ENCODE data around the gene HNRNPLL. TPM values are rescaled to one million over a fixed set of nuclear protein-coding genes. Genes with fewer than 3 reads are reported as not detected.

Gene HNRNPLL
- total and polyA plus RNA-seq, 11 donors: 6.9 to 33.2 (median 23.2) TPM

- peak in 1 of 5 donors; percentile 47 for DNase-seq
- peak in 1 of 4 donors; percentile 0 for ATAC-seq
- WGBS, 4 donors: 0 to 3% (median 1%) methylated on average over 20 to 25 of the region's 25 CpGs
Measured at GRCh38 chr2:38601463-38602135, 1.1 kb downstream of the HNRNPLL start.

GRCh38 chr2:38600921-38601455 is 1.7 kb downstream of the HNRNPLL start:
- H3K4me1 ChIP-seq: peaks cover 0 to 66% (median 47%) of the 10 kb centered on the region in 12 donors
- 4 to 12% (median 5%) methylated on average over 9 of the region's 9 CpGs for WGBS, 4 donors
- DNase-seq: no peak

More at GRCh38 chr2:38601463-38602135, 1.1 kb downstream of the HNRNPLL start:
- no peaks in the 10 kb centered on the region for H3K27me3 ChIP-seq
- H3K4me3 ChIP-seq: peak overlapping the region; percentile 70 to 96 (median 92)
- TF ChIP-seq CTCF (IDR thresholded peaks at IDR 0.05) (no peak), POLR2A (IDR thresholded peaks at IDR 0.05) (no peak)
- intact Hi-C loops (cut with DNase I): loop anchor here in 8 of 10 donors (2.0 to 5.0 kb wide), 8 partner anchors 61 to 521 kb away; partner anchors contain the start of genes GALM (in 6 of the 8) and SOS1 (in 1 of the 8)
- H3K4me1 ChIP-seq: peaks cover 0 to 60% (median 42%) of the 10 kb centered on the region in 12 donors
- H3K9me3 ChIP-seq: no peaks in the 10 kb centered on the region
- H3K36me3 ChIP-seq: no peaks in the 10 kb centered on the region
- peak overlapping the region; percentile 96 to 100 (median 98) for H3K27ac ChIP-seq

GRCh38 chr2:38600242-38600891 is 2.4 kb downstream of the HNRNPLL start:
- H3K27ac ChIP-seq: peak overlapping the region in 8 of 12 donors; percentile 29 to 100 (median 98)
- 38 to 42% (median 40%) methylated on average over 15 of the region's 15 CpGs for WGBS, 4 donors
- intact Hi-C loops (cut with DNase I): loop anchor here in 8 of 10 donors (5.0 kb wide), 7 partner anchors 62 to 522 kb away; partner anchors contain the start of genes GALM (in 4 of the 8) and SOS1 (in 1 of the 8)

More at GRCh38 chr2:38600921-38601455, 1.7 kb downstream of the HNRNPLL start:
- H3K27ac ChIP-seq: peak overlapping the region in 11 of 12 donors; percentile 96 to 100 (median 98)
- H3K4me3 ChIP-seq: peak overlapping the region; percentile 70 to 96 (median 92)
- ATAC-seq: no peak
- no peaks in the 10 kb centered on the region for H3K9me3 ChIP-seq
- no peaks in the 10 kb centered on the region for H3K27me3 ChIP-seq
- intact Hi-C loops (cut with DNase I): loop anchor here in 8 of 10 donors (5.0 kb wide), 7 partner anchors 61 to 521 kb away; partner anchors contain the start of genes GALM (in 4 of the 8) and SOS1 (in 1 of the 8)
- TF ChIP-seq POLR2A (IDR thresholded peaks at IDR 0.05) (no peak), CTCF (IDR thresholded peaks at IDR 0.05) (no peak)
- H3K36me3 ChIP-seq: no peaks in the 10 kb centered on the region

More at GRCh38 chr2:38600242-38600891, 2.4 kb downstream of the HNRNPLL start:
- Histone ChIP-seq H3K36me3 (no peaks in the 10 kb centered on the region), H3K27me3 (no peaks in the 10 kb centered on the region), H3K4me3 (peak overlapping the region in 10 of 12 donors; percentile 70 to 96 (median 92)), H3K9me3 (no peaks in the 10 kb centered on the region), H3K4me1 (peaks cover 0 to 67% (median 47%) of the 10 kb centered on the region in 12 donors)
- TF ChIP-seq CTCF (IDR thresholded peaks at IDR 0.05) (no peak), POLR2A (IDR thresholded peaks at IDR 0.05) (no peak)
- DNase-seq: no peak
- no peak for ATAC-seq

All from heart left ventricle (tissue), 16 donors.